ENCODE measurements around the gene CPED1.
A peak's percentile ranks its signal among the peaks of the same experiment; 100 is the strongest.

CPED1 gene

GRCh38 chr7:121313793-121314676 is 325.5 kb downstream of the CPED1 start (continued):
- no peak for TF ChIP-seq ZNF768 (tag by site-specific recombination; IDR thresholded peaks at IDR 0.05)
- TF ChIP-seq ZNF654 (tag by site-specific recombination; IDR thresholded peaks at IDR 0.05; ENCODE audit: low read depth): no peak
- TF ChIP-seq ZNF580 (tag by site-specific recombination; IDR thresholded peaks at IDR 0.05): peak; percentile 74
- TF ChIP-seq ZNF133 (tag by site-specific recombination; IDR thresholded peaks at IDR 0.05): no peak
- TF ChIP-seq ZNF626 (tag by site-specific recombination; IDR thresholded peaks at IDR 0.05): peak; percentile 53; the same call in 1 of the 2 replicates
- no peak for TF ChIP-seq ZNF23 (tag by site-specific recombination; IDR thresholded peaks at IDR 0.05; ENCODE audit: borderline replicate concordance)
- peak; percentile 33; the same call in 1 of the 2 replicates for TF ChIP-seq YY2 (tag by site-specific recombination; IDR thresholded peaks at IDR 0.05)
- TF ChIP-seq RBAK (tag by site-specific recombination; IDR thresholded peaks at IDR 0.05): no peak
- no peak for TF ChIP-seq ZNF280C (tag by site-specific recombination; IDR thresholded peaks at IDR 0.05)
- no peak for TF ChIP-seq ZSCAN5A (tag by site-specific recombination; IDR thresholded peaks at IDR 0.05)
- TF ChIP-seq ZNF350 (tag by site-specific recombination; IDR thresholded peaks at IDR 0.05): no peak
- peak; percentile 93 for TF ChIP-seq MZF1 (tag by site-specific recombination; IDR thresholded peaks at IDR 0.05; ENCODE audit: borderline replicate concordance)
- no peak for TF ChIP-seq ZNF658 (tag by site-specific recombination; IDR thresholded peaks at IDR 0.05)
- TF ChIP-seq KLF1 (tag by site-specific recombination; IDR thresholded peaks at IDR 0.05): peak; percentile 19; the same call in 1 of the 2 replicates
- TF ChIP-seq ZSCAN23 (tag by site-specific recombination; IDR thresholded peaks at IDR 0.05): peak; percentile 61; the same call in 1 of the 2 replicates
- peak; percentile 90 for TF ChIP-seq ZBTB44 (tag by site-specific recombination; IDR thresholded peaks at IDR 0.05)
- TF ChIP-seq ZBTB20 (tag by site-specific recombination; IDR thresholded peaks at IDR 0.05): peak; percentile 20; the same call in 1 of the 2 replicates
- no peak for TF ChIP-seq PBX3 (CRISPR knock-in tag; IDR thresholded peaks at IDR 0.05)
- TF ChIP-seq ZNF792 (tag by site-specific recombination; IDR thresholded peaks at IDR 0.05): no peak
- TF ChIP-seq KLF10 (tag by site-specific recombination; IDR thresholded peaks at IDR 0.05): peak; percentile 79
- TF ChIP-seq ZBTB21 (tag by site-specific recombination; IDR thresholded peaks at IDR 0.05): no peak; the same call in 1 of the 2 replicates
- no peak for TF ChIP-seq ZNF148 (tag by site-specific recombination; IDR thresholded peaks at IDR 0.05; ENCODE audit: borderline replicate concordance)
- no peak for TF ChIP-seq SP3 (tag by site-specific recombination; IDR thresholded peaks at IDR 0.05)
- no peak for TF ChIP-seq ZNF747 (tag by site-specific recombination; IDR thresholded peaks at IDR 0.05)
- TF ChIP-seq ZSCAN16 (tag by site-specific recombination; IDR thresholded peaks at IDR 0.05): peak; percentile 91
- no peak for TF ChIP-seq ZNF19 (tag by site-specific recombination; IDR thresholded peaks at IDR 0.05; ENCODE audit: low read depth)
- no peak for TF ChIP-seq ZNF121 (tag by site-specific recombination; IDR thresholded peaks at IDR 0.05)
- no peak for TF ChIP-seq ZNF302 (tag by site-specific recombination; IDR thresholded peaks at IDR 0.05; ENCODE audit: low read depth)
- TF ChIP-seq ZFHX2 (tag by site-specific recombination; conservative IDR thresholded peaks at IDR 0.05): no peak
- peak; percentile 46 for TF ChIP-seq ZNF184 (tag by site-specific recombination; IDR thresholded peaks at IDR 0.05)
- no peak for TF ChIP-seq ZNF292 (tag by site-specific recombination; IDR thresholded peaks at IDR 0.05; ENCODE audit: borderline replicate concordance, low read depth)
